GM19328 (cell line): ENCODE data around the gene NMNAT3.

ENCODE experiments used
- ATAC-seq: cut with Tn5 transposase; IDR thresholded peaks from one replicate; pipeline ENCODE4 v1.9.1; 2021; ENCODE audit warnings: mild to moderate bottlenecking, moderate library complexity; ENCODE audit not compliant: unreplicated experiment

The NMNAT3 gene

GRCh38 chr3:139524841-139525636 is 152.7 kb downstream of the NMNAT3 start:
- ATAC-seq, result no peak

DNA sequence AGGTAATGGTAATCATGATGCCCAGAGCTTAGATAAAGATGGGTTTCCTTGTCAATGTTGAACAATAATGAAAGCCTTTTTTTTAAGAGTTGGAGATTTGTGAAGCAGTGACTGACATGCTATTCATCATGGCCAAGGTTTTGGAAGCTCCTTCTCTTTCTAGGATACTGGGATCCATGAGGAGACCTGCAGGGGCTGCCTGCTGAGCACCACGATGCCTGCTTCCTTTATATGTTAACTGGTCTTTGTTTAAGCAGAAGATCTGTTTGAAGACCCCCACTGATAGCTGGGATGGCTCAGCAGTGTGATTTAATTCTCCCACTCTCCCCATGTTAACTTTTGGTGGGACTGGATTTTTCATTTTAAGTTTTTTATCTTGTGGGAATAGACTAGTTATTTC is 154.1 kb downstream of the NMNAT3 start:
- no peak for ATAC-seq

DNA sequence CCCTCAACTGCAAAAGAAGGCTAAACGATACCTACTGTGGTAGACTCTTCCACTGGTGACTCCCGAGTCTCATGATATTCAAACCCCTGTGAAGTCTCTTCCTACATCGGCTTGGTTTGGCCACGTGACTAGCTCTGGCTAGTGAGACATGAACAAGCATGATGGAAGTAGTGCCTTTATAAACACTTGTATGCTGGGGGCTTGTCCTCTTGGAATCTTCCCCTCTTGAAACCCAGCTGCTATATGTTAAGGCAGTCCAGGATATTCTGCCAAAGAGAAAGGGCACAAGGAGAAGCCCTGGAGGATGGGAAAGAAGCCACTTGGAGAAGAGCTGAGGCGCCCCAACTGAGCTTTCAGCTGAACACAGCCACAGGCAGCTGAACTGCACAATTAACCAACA is 154.6 kb downstream of the NMNAT3 start:
- no peak for ATAC-seq

- ATAC-seq, result no peak
Observed at GRCh38 chr3:139522421-139522820, 155.4 kb downstream of the NMNAT3 start.

DNA sequence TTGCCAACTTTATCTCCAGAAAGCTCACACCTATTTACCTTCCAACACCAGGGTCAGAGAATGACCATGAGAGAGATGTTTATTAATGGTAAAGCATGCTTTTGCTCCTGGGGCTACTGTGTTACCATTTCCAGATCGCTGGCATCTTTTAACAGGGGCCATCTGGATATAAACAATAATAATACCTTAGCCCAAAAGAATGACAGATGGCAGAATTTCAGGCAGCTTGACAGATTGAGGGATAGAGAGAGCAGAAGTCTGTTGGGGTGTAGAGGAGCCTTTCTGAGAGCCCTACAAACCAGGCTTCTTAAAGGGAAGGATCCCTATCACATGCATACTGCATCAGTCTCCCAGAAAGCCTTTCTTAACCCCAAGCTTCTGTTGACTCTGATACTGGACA is 156.0 kb downstream of the NMNAT3 start:
- no peak for ATAC-seq

DNA sequence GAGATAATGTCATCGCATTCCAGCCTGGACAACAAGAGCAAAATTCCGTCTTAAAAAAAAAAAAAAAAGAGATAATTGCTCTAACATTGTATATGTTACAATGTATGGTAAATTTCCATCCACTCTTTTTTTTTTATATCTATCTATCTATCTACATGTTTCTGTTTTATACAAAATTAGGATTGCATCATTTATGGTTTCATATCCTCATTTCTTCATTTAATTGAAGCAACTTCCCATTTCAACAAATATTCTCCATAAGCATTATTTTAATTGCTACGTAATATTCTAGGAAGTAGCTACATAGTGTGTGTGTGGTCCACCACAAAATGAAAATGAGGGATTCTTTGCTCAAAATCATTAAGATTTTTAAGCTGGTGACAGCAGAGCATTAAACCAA is 156.6 kb downstream of the NMNAT3 start:
- no peak for ATAC-seq

DNA sequence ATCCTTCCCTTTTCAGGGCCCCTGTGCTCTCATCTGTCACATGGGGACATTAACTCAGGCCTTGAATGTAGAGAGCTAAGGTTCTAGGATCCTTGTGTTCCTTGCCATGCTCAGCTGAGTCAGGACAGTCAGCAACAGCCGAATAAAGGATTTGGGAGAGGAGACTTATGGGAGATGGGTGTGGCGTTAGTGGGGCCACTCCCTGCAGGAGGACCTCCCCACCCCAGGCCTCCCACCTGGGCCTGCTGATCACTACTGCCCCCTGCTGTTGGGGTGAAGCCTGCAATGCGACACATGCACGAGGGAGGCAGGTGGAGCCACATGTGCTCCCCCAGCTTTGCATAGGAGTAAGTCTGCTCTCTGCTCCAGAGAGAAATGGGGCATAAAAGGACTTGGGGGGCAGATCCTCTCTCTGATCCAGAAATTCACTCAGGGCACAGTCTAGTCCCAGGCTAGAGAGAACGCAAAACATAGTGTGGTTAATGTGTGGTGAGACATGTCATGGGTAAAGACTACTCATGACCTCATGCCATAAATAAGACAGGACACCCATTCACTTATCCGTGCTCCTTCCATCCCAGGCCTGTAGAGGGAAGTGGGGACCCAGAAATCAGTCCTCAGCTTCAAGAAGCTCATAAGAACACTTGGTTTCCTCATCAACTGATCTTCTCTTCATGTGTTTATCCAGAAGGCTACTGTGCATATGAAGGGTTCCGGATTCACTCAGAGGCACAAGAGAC is 157.6 kb downstream of the NMNAT3 start:
- no peak for ATAC-seq

GRCh38 chr3:139518926-139519842 is 158.6 kb downstream of the NMNAT3 start:
- no peak for ATAC-seq

- no peak for ATAC-seq
Observed at GRCh38 chr3:139518306-139518705, 159.5 kb downstream of the NMNAT3 start.

DNA sequence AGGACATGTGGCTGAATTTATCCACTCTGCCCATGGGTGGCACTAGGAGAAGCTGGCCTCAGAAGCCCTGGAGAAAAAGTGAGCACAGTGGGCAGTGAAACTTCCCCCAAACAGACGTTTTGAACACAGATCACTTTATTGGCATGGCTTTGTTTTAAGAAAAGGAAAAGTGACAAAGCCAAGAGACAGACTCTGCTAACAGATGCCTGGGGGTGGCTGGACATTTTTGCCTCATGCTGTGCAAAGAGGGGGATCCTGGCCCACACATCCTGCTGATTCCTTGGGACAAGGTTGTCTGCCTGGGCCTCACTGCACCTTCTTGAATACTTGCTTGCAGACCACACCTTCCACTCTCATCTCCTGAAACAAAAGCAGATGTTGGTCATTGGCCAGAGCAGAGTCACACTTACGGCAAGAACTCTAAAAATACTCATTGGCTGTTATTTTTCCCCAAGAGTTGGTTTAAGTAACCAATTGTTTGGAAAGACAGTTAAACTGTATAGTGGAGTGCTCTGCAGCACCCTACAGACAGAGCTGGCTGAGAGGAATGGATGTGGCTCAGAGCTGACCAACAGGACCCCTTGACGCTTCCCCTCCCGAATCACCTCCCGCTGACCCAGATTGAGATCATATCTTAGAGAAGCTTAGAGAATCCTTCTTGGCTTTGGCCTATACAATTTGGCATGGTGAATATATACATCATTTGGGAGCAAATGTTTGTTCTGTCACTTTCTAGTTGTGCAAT is 160.3 kb downstream of the NMNAT3 start:
- ATAC-seq, result no peak

DNA sequence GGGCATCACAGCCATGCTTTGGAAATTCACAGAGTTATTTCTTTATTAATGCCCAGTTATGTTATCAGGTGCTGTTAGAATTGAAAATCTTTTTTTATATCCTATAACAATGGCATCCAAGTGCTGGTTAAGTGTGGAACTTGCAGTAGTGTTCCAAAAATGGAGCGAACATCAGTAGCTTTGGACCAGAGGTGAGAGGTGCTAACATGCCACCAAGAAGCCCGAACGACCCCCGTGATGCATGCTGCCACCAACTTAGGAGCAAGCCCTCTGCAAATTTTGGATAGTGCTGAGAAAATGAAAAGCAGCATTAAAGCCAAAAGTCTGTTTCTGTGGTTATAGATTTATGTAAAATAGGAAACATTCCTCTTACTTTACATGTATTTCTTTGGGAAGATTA is 163.0 kb downstream of the NMNAT3 start:
- no peak for ATAC-seq
